Measurements from ENCODE around the gene CRABP1.

Gene CRABP1

GRCh38 chr15:78389322-78389721, 49.2 kb downstream of the CRABP1 start:
- TF ChIP-seq CTCF (IDR thresholded peaks at IDR 0.05) = no peak
- no peak overlapping the region for H3K4me3 ChIP-seq
- no peak for DNase-seq (ENCODE audit: low spot score)
- H3K27ac ChIP-seq = no peak overlapping the region

- Histone ChIP-seq H3K27ac (no peak overlapping the region), H3K4me3 (no peak overlapping the region)
- no peak for DNase-seq (ENCODE audit: low spot score)
- TF ChIP-seq CTCF (IDR thresholded peaks at IDR 0.05) = no peak
These were observed 49.6 kb downstream of the CRABP1 start for GRCh38 chr15:78389738-78390137.

GRCh38 chr15:78390242-78390641, 50.1 kb downstream of the CRABP1 start:
- DNase-seq (ENCODE audit: low spot score) = no peak

GRCh38 chr15:78390826-78391225, 50.7 kb downstream of the CRABP1 start:
- TF ChIP-seq CTCF (IDR thresholded peaks at IDR 0.05) = no peak
- no peak for DNase-seq (ENCODE audit: low spot score)
- Histone ChIP-seq H3K27ac (no peak overlapping the region), H3K4me3 (no peak overlapping the region)

More at GRCh38 chr15:78390242-78390641, 50.1 kb downstream of the CRABP1 start:
- Histone ChIP-seq H3K27ac (no peak overlapping the region), H3K4me3 (no peak overlapping the region)
- TF ChIP-seq CTCF (IDR thresholded peaks at IDR 0.05) = no peak

- no peak overlapping the region for H3K27ac ChIP-seq
- no peak overlapping the region for H3K4me3 ChIP-seq
- DNase-seq (ENCODE audit: low spot score) = no peak
- no peak for TF ChIP-seq CTCF (IDR thresholded peaks at IDR 0.05)
These were observed 51.6 kb downstream of the CRABP1 start for GRCh38 chr15:78391781-78392180.

- no peak for TF ChIP-seq CTCF (IDR thresholded peaks at IDR 0.05)
- no peak for DNase-seq (ENCODE audit: low spot score)
- Histone ChIP-seq H3K27ac (no peak overlapping the region), H3K4me3 (no peak overlapping the region)
These were observed 52.3 kb downstream of the CRABP1 start for GRCh38 chr15:78392430-78392829.

- TF ChIP-seq CTCF (IDR thresholded peaks at IDR 0.05) = no peak
- Histone ChIP-seq H3K27ac (no peak overlapping the region), H3K4me3 (no peak overlapping the region)
- no peak for DNase-seq (ENCODE audit: low spot score)
These were observed 53.0 kb downstream of the CRABP1 start for GRCh38 chr15:78393137-78393536.

Data from coronary artery (tissue), 2 donors.